Superior temporal gyrus (tissue), 1 donor: ENCODE results near the gene NGF.

Source experiments
- DNase-seq: peaks from one replicate; pipeline ENCODE4 v3.0.0-alpha.2; 2016; ENCODE audit errors: extremely low spot score

Gene NGF

GRCh38 chr1:115238336-115239147, 99.5 kb downstream of the NGF start:
- DNase-seq, result no peak

- no peak for DNase-seq
Observed at GRCh38 chr1:115237507-115237906, 100.5 kb downstream of the NGF start.

- DNase-seq, result no peak
Observed at GRCh38 chr1:115237023-115237422, 101.0 kb downstream of the NGF start.
